H9 (cell line): ENCODE measurements around the gene DTNB. TPM values are rescaled to one million over a fixed set of nuclear protein-coding genes. Genes with fewer than 3 reads are reported as not detected.

Experiments
- DNase-seq: peaks from one replicate; pipeline ENCODE4 v3.0.0-alpha.2; 2017
- H2AFZ ChIP-seq: one replicate; pipeline ENCODE4 v1.6.1; 2013; ENCODE audit warnings: mild to moderate bottlenecking, low read length, control low read depth, moderate library complexity
- H2AK5ac ChIP-seq: 2 replicates; pipeline ENCODE4 v1.6.1; 2013; ENCODE audit warnings: low read length, control low read depth, mixed read lengths; ENCODE audit not compliant: insufficient read length
- H2BK120ac ChIP-seq: one replicate; pipeline ENCODE4 v1.6.1; 2013; ENCODE audit warnings: low read depth, mild to moderate bottlenecking, low read length, control low read depth, inconsistent platforms; ENCODE audit not compliant: poor library complexity, severe bottlenecking
- H2BK12ac ChIP-seq: 2 replicates; pipeline ENCODE4 v1.6.1; 2013; ENCODE audit warnings: low read length, control low read depth, mixed read lengths, low read depth; ENCODE audit not compliant: insufficient read length
- H2BK15ac ChIP-seq: 2 replicates; pipeline ENCODE4 v1.6.1; 2013; ENCODE audit warnings: low read depth, low read length, control low read depth
- H2BK20ac ChIP-seq: one replicate; pipeline ENCODE4 v1.6.1; 2013; ENCODE audit warnings: low read depth, mild to moderate bottlenecking, low read length, control low read depth, inconsistent platforms; ENCODE audit not compliant: poor library complexity, severe bottlenecking
- H2BK5ac ChIP-seq: 2 replicates; pipeline ENCODE4 v1.6.1; 2013; ENCODE audit warnings: low read length, control low read depth, mixed read lengths; ENCODE audit not compliant: insufficient read length
- H3K14ac ChIP-seq: 2 replicates; pipeline ENCODE4 v1.6.1; 2013; ENCODE audit warnings: low read length, control low read depth; ENCODE audit not compliant: insufficient read depth
- H3K18ac ChIP-seq: 2 replicates; pipeline ENCODE4 v1.6.1; 2013; ENCODE audit warnings: low read depth, mild to moderate bottlenecking, mixed read lengths, low read length, control low read depth; ENCODE audit not compliant: insufficient read length
- H3K23ac ChIP-seq: 2 replicates; pipeline ENCODE4 v1.6.1; 2013; ENCODE audit warnings: low read length, control low read depth, mixed read lengths, low read depth; ENCODE audit not compliant: insufficient read length
- H3K23me2 ChIP-seq: 2 replicates; pipeline ENCODE4 v1.6.1; 2013; ENCODE audit warnings: low read depth, mild to moderate bottlenecking, mixed read lengths, low read length, control low read depth; ENCODE audit not compliant: insufficient read length, poor library complexity, severe bottlenecking
- H3K27ac ChIP-seq: 2 replicates; pipeline ENCODE4 v1.5.1; 2013; ENCODE audit warnings: low read length, control low read depth, mixed read lengths, low read depth; ENCODE audit not compliant: insufficient read length
- H3K27me3 ChIP-seq: 2 replicates; pipeline ENCODE4 v1.6.1; 2013; ENCODE audit warnings: low read length, control low read depth, inconsistent platforms; ENCODE audit not compliant: insufficient read depth
- H3K4ac ChIP-seq: 2 replicates; pipeline ENCODE4 v1.6.1; 2013; ENCODE audit warnings: low read depth, mild to moderate bottlenecking, control low read depth, inconsistent platforms, low read length, moderate library complexity
- H3K4me1 ChIP-seq: 2 replicates; pipeline ENCODE4 v1.6.1; 2013; ENCODE audit warnings: low read length, control low read depth, inconsistent platforms; ENCODE audit not compliant: insufficient read depth
- H3K4me2 ChIP-seq: 2 replicates; pipeline ENCODE4 v1.6.1; 2013; ENCODE audit warnings: low read length, control low read depth, mixed read lengths; ENCODE audit not compliant: insufficient read length, insufficient read depth
- H3K56ac ChIP-seq: 2 replicates; pipeline ENCODE4 v1.6.1; 2013; ENCODE audit warnings: low read depth, mild to moderate bottlenecking, mixed read lengths, low read length, control low read depth; ENCODE audit not compliant: insufficient read length
- H3K79me1 ChIP-seq: 2 replicates; pipeline ENCODE4 v1.6.1; 2013; ENCODE audit warnings: low read depth, mild to moderate bottlenecking, moderate library complexity, low read length, control low read depth, inconsistent platforms; ENCODE audit not compliant: insufficient read depth, poor library complexity, severe bottlenecking
- H3K79me2 ChIP-seq: 2 replicates; pipeline ENCODE4 v1.6.1; 2013; ENCODE audit warnings: low read length, control low read depth, inconsistent platforms; ENCODE audit not compliant: insufficient read depth
- H3K9ac ChIP-seq: 2 replicates; pipeline ENCODE4 v1.6.1; 2013; ENCODE audit warnings: low read length, control low read depth, mixed read lengths; ENCODE audit not compliant: insufficient read length; ENCODE audit errors: extremely low read depth
- H3K9me3 ChIP-seq: one replicate; pipeline ENCODE4 v1.6.1; 2013; ENCODE audit warnings: low read depth, low read length, inconsistent platforms; ENCODE audit not compliant: control insufficient read depth
- H3T11ph ChIP-seq: one replicate; pipeline ENCODE4 v1.6.1; 2013; ENCODE audit warnings: mild to moderate bottlenecking, low read length, control low read depth, inconsistent platforms
- H4K20me1 ChIP-seq: one replicate; pipeline ENCODE4 v1.6.1; 2013; ENCODE audit not compliant: control insufficient read depth, insufficient read length, insufficient read depth
- H4K5ac ChIP-seq: 2 replicates; pipeline ENCODE4 v1.6.1; 2013; ENCODE audit warnings: low read depth, mild to moderate bottlenecking, mixed read lengths, low read length, control low read depth; ENCODE audit not compliant: insufficient read length
- H4K8ac ChIP-seq: replicated peaks from 2 replicates; pipeline ENCODE4 v1.6.1; 2013; ENCODE audit warnings: low read length, control low read depth, mixed read lengths, low read depth; ENCODE audit not compliant: insufficient read length
- H4K91ac ChIP-seq: 2 replicates; pipeline ENCODE4 v1.6.1; 2013; ENCODE audit warnings: low read depth, mild to moderate bottlenecking, moderate library complexity, mixed read lengths, low read length, control low read depth; ENCODE audit not compliant: insufficient read length
- H3K27ac Mint-ChIP-seq, 3 experiments: 2 replicates in 2 of 3; 3 replicates in 1 of 3; pipeline ENCODE4 v1.8.0; 2020 to 2021; ENCODE audit warnings: mixed read lengths in 3 of 3, mild to moderate bottlenecking in 1 of 3, moderate library complexity in 1 of 3
- H3K27me3 Mint-ChIP-seq: 2 replicates; pipeline ENCODE4 v1.8.0; 2021; ENCODE audit warnings: low read depth, mild to moderate bottlenecking, moderate library complexity, mixed read lengths
- H3K36me3 Mint-ChIP-seq, 3 experiments: 2 replicates in 2 of 3; 3 replicates in 1 of 3; pipeline ENCODE4 v1.8.0; 2020 to 2021; ENCODE audit warnings: low read depth in 3 of 3, mixed read lengths in 3 of 3; ENCODE audit not compliant: insufficient read depth in 1 of 3
- H3K4me1 Mint-ChIP-seq, 2 experiments: 2 replicates each; pipeline ENCODE4 v1.8.0; 2020; ENCODE audit warnings: mixed read lengths in 2 of 2
- H3K4me3 Mint-ChIP-seq, 2 experiments: 2 replicates in 1 of 2; 3 replicates in 1 of 2; pipeline ENCODE4 v1.8.0; 2020 to 2021; ENCODE audit warnings: mild to moderate bottlenecking in 2 of 2, mixed read lengths in 2 of 2, moderate library complexity in 1 of 2
- H3K9me3 Mint-ChIP-seq, 2 experiments: 2 replicates in 1 of 2; 3 replicates in 1 of 2; pipeline ENCODE4 v1.8.0; 2020; ENCODE audit warnings: mild to moderate bottlenecking in 2 of 2, mixed read lengths in 2 of 2, moderate library complexity in 1 of 2
- WGBS: extraction: QIAGEN DNeasy Blood & Tissue Kit; methylation state at CpG from one replicate; pipeline ENCODE4 v1.1.7; 2013; ENCODE audit warnings: missing lambda C conversion rate, low lambda C conversion rate, mixed read lengths; ENCODE audit not compliant: insufficient read length; ENCODE audit errors: extremely low coverage; 5-methylcytosine and 5-hydroxymethylcytosine counted together
- total RNA-seq: library from RNA; stranded (reverse); gene quantifications from 2 replicates; pipeline ENCODE4 v1.2.1, GENCODE V29; 2021
- TF ChIP-seq, protein P1 (sequence below): fragments of 200-600 bp; sonication (generic); conservative IDR thresholded peaks from 3 replicates; pipeline ENCODE4 v1.8.0; 2021; ENCODE audit warnings: antibody characterized with exemption, mild to moderate bottlenecking

DTNB gene
- total RNA-seq, 1 experiment from 2014 or later: 26.7 TPM

DNA sequence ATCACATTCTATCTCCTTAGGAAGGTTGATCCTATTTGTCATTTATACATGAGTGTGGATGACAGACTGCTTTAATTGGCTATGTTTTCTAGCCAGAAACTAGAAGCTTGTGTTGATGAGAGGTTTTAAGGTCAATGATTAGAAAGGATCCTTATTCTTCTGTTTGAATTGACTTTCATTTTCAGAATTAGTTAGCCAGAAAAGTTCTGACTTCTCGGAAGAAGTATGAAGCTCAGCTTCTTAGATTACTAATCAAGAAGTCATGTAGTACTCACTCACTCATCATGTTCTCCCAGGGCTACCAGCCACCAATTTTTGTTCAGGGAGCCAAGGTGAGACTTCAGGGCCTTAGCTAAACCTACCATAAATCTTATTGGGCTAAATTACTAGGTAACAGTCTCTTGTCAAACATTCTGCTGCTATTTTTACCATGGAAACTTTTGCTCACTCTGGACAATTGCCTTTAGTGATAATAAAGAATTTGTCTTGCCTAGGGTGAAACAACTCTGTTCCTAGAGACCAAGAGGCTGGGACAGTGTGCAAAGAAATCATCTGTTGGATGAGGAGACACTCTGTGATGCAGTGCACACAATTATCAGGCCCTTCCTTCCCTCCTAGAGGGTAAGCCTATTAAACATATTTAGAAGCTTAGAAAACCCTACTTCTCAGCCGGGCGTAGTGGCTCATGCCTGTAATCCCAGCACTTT is 220.0 kb downstream of the DTNB start:
- no peak overlapping the region for H2BK5ac ChIP-seq
- no peaks in the 10 kb centered on the region for H3K4me1 ChIP-seq
- no peaks in the 10 kb centered on the region for H3K79me1 ChIP-seq
- DNase-seq: no peak
- no peak overlapping the region for H3K18ac ChIP-seq
- H3K27ac ChIP-seq: no peak overlapping the region
- H2BK20ac ChIP-seq: no peak overlapping the region
- H3K79me2 ChIP-seq: no peaks in the 10 kb centered on the region
- TF ChIP-seq, protein P1, sequence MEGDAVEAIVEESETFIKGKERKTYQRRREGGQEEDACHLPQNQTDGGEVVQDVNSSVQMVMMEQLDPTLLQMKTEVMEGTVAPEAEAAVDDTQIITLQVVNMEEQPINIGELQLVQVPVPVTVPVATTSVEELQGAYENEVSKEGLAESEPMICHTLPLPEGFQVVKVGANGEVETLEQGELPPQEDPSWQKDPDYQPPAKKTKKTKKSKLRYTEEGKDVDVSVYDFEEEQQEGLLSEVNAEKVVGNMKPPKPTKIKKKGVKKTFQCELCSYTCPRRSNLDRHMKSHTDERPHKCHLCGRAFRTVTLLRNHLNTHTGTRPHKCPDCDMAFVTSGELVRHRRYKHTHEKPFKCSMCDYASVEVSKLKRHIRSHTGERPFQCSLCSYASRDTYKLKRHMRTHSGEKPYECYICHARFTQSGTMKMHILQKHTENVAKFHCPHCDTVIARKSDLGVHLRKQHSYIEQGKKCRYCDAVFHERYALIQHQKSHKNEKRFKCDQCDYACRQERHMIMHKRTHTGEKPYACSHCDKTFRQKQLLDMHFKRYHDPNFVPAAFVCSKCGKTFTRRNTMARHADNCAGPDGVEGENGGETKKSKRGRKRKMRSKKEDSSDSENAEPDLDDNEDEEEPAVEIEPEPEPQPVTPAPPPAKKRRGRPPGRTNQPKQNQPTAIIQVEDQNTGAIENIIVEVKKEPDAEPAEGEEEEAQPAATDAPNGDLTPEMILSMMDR: no peak
- no peak overlapping the region for H4K5ac ChIP-seq
- H2BK120ac ChIP-seq: no peak overlapping the region
- Mint-ChIP-seq H3K4me1 (peaks cover 11 to 13% of the 10 kb centered on the region in 2 experiments), H3K4me3 (no peak overlapping the region), H3K36me3 (peaks cover 0 to 12% (median 0%) of the 10 kb centered on the region in 3 experiments; a peak in 2 of 7 replicates), H3K27me3 (no peaks in the 10 kb centered on the region; the same call in 1 of the 2 replicates), H3K9me3 (no peaks in the 10 kb centered on the region), H3K27ac (no peak overlapping the region)
- H3K4me2 ChIP-seq: no peak overlapping the region
- no peaks in the 10 kb centered on the region for H4K20me1 ChIP-seq
- no peaks in the 10 kb centered on the region for H3K23me2 ChIP-seq
- H3K9me3 ChIP-seq: no peaks in the 10 kb centered on the region
- no peak overlapping the region for H4K8ac ChIP-seq
- H4K91ac ChIP-seq: no peak overlapping the region
- H3K27me3 ChIP-seq: no peaks in the 10 kb centered on the region
- no peak overlapping the region for H2AFZ ChIP-seq
- no peak overlapping the region for H2BK15ac ChIP-seq
- no peak overlapping the region for H3T11ph ChIP-seq
- H3K9ac ChIP-seq: no peak overlapping the region
- no peak overlapping the region for H2AK5ac ChIP-seq
- H3K56ac ChIP-seq: no peak overlapping the region
- no peak overlapping the region for H2BK12ac ChIP-seq
- no peak overlapping the region for H3K4ac ChIP-seq
- H3K14ac ChIP-seq: no peak overlapping the region
- H3K23ac ChIP-seq: no peak overlapping the region
- no CpG with 5 or more reads among the region's 3 CpGs for WGBS
